Neural progenitor cell (in vitro differentiated cells): ENCODE data around the gene TAF8. TPM values are rescaled to one million over a fixed set of nuclear protein-coding genes. Genes with fewer than 3 reads are reported as not detected.

ENCODE experiments used
- DNase-seq: peaks from one replicate; pipeline ENCODE4 v3.0.0-alpha.2; 2016; ENCODE audit warnings: low spot score
- H2AFZ ChIP-seq: fragments of 200-600 bp; sonication (generic); replicated peaks from 2 replicates; pipeline ENCODE4 v1.6.1; 2016; ENCODE audit warnings: antibody characterized with exemption
- H3F3A ChIP-seq: fragments of 200-600 bp; sonication (generic); 2 replicates; pipeline ENCODE4 v1.6.1; 2016; ENCODE audit warnings: antibody characterized with exemption, low read depth
- H3K27ac ChIP-seq: fragments of 200-600 bp; sonication (generic); 2 replicates; pipeline ENCODE4 v1.5.1; 2016; ENCODE audit warnings: mild to moderate bottlenecking
- H3K27me3 ChIP-seq: fragments of 200-600 bp; sonication (generic); 2 replicates; pipeline ENCODE4 v1.6.1; 2016; ENCODE audit warnings: mild to moderate bottlenecking, moderate library complexity
- H3K36me3 ChIP-seq: fragments of 200-600 bp; sonication (generic); 2 replicates; pipeline ENCODE4 v1.5.1; 2016
- H3K4me1 ChIP-seq: fragments of 200-600 bp; sonication (generic); 2 replicates; pipeline ENCODE4 v1.6.1; 2016; ENCODE audit warnings: mixed run types
- H3K4me2 ChIP-seq: fragments of 200-600 bp; sonication (generic); 2 replicates; pipeline ENCODE4 v1.6.1; 2016
- H3K4me3 ChIP-seq: fragments of 200-600 bp; sonication (generic); 2 replicates; pipeline ENCODE4 v1.5.1; 2016
- H3K79me2 ChIP-seq: fragments of 200-600 bp; sonication (generic); 2 replicates; pipeline ENCODE4 v1.6.1; 2016; ENCODE audit warnings: low read depth
- H3K9ac ChIP-seq: fragments of 200-600 bp; sonication (generic); 2 replicates; pipeline ENCODE4 v1.6.1; 2016
- H3K9me3 ChIP-seq: fragments of 200-600 bp; sonication (generic); 2 replicates; pipeline ENCODE4 v1.5.1; 2016; ENCODE audit warnings: low read depth
- H4K20me1 ChIP-seq: fragments of 200-600 bp; sonication (generic); 2 replicates; pipeline ENCODE4 v1.6.1; 2016; ENCODE audit warnings: low read depth
- H3K27ac Mint-ChIP-seq: 3 replicates; pipeline ENCODE4 v1.8.0; 2021; ENCODE audit warnings: mixed read lengths
- H3K27me3 Mint-ChIP-seq: 2 replicates; pipeline ENCODE4 v1.8.0; 2022; ENCODE audit warnings: low read depth, mild to moderate bottlenecking, inconsistent platforms, moderate library complexity, mixed read lengths; ENCODE audit not compliant: insufficient read depth
- H3K36me3 Mint-ChIP-seq: 3 replicates; pipeline ENCODE4 v1.8.0; 2021; ENCODE audit warnings: mixed read lengths
- H3K4me1 Mint-ChIP-seq: 3 replicates; pipeline ENCODE4 v1.8.0; 2021; ENCODE audit warnings: mixed read lengths
- H3K4me3 Mint-ChIP-seq: 3 replicates; pipeline ENCODE4 v1.8.0; 2021; ENCODE audit warnings: mild to moderate bottlenecking, moderate library complexity, mixed read lengths
- H3K9me3 Mint-ChIP-seq: 3 replicates; pipeline ENCODE4 v1.8.0; 2020; ENCODE audit warnings: mixed read lengths
- CTCF ChIP-seq: fragments of 200-600 bp; sonication (generic); IDR thresholded peaks from 2 replicates; pipeline ENCODE4 v1.5.1; 2017; ENCODE audit warnings: antibody characterized with exemption, mild to moderate bottlenecking
- EZH2 ChIP-seq: fragments of 200-600 bp; sonication (generic); IDR thresholded peaks from 2 replicates; pipeline ENCODE4 v1.6.1; 2017; ENCODE audit warnings: antibody characterized with exemption, mild to moderate bottlenecking, moderate library complexity
- EZH2phosphoT487 ChIP-seq: fragments of 200-600 bp; sonication (generic); IDR thresholded peaks from 2 replicates; pipeline ENCODE4 v1.6.1; 2017; ENCODE audit warnings: antibody characterized with exemption
- total RNA-seq: library from RNA; depleted of rRNA; stranded (reverse); fragments of >200 nt; gene quantifications from 2 replicates; pipeline ENCODE4 v1.2.3, GENCODE V29; 2015; ENCODE audit warnings: low replicate concordance

TAF8 gene
- total RNA-seq, 1 donor from 2014 or later = 38.0 TPM

GRCh38 chr6:42025066-42025844, 25.1 kb upstream of the TAF8 start:
- no peak overlapping the region for H3K4me3 ChIP-seq
- no peaks in the 10 kb centered on the region for H3K4me1 ChIP-seq
- Mint-ChIP-seq H3K4me1 (no peaks in the 10 kb centered on the region), H3K27ac (no peak overlapping the region), H3K9me3 (no peaks in the 10 kb centered on the region), H3K4me3 (no peak overlapping the region), H3K27me3 (peaks cover 2% of the 10 kb centered on the region), H3K36me3 (no peaks in the 10 kb centered on the region)
- H3K27me3 ChIP-seq = no peaks in the 10 kb centered on the region
- H3K9ac ChIP-seq = no peak overlapping the region
- no peak overlapping the region for H2AFZ ChIP-seq
- no peaks in the 10 kb centered on the region for H3K79me2 ChIP-seq
- no peaks in the 10 kb centered on the region for H3K36me3 ChIP-seq
- TF ChIP-seq CTCF = no peak
- no peak for TF ChIP-seq EZH2
- TF ChIP-seq EZH2phosphoT487 = no peak
- no peaks in the 10 kb centered on the region for H3F3A ChIP-seq
- no peak for DNase-seq
- no peak overlapping the region for H3K27ac ChIP-seq
- H3K4me2 ChIP-seq = no peak overlapping the region
- H4K20me1 ChIP-seq = no peaks in the 10 kb centered on the region
- H3K9me3 ChIP-seq = no peaks in the 10 kb centered on the region

GRCh38 chr6:42025845-42026243, 24.5 kb upstream of the TAF8 start:
- H3K27me3 ChIP-seq = no peaks in the 10 kb centered on the region
- no peak overlapping the region for H3K9ac ChIP-seq
- no peak overlapping the region for H3K4me2 ChIP-seq
- no peak overlapping the region for H3K4me3 ChIP-seq
- TF ChIP-seq CTCF (no peak), EZH2 (no peak), EZH2phosphoT487 (no peak)
- no peak for DNase-seq
- H4K20me1 ChIP-seq = no peaks in the 10 kb centered on the region
- H3K9me3 Mint-ChIP-seq = no peaks in the 10 kb centered on the region
- no peak overlapping the region for H3K27ac ChIP-seq
- no peaks in the 10 kb centered on the region for H3K79me2 ChIP-seq
- no peaks in the 10 kb centered on the region for H3K36me3 Mint-ChIP-seq
- H3K9me3 ChIP-seq = no peaks in the 10 kb centered on the region
- H2AFZ ChIP-seq = no peak overlapping the region
- no peak overlapping the region for H3K4me3 Mint-ChIP-seq
- H3K27me3 Mint-ChIP-seq = peaks cover 2% of the 10 kb centered on the region
- H3K4me1 Mint-ChIP-seq = peaks cover 1% of the 10 kb centered on the region
- H3F3A ChIP-seq = no peaks in the 10 kb centered on the region
- peaks cover 3% of the 10 kb centered on the region for H3K4me1 ChIP-seq
- H3K36me3 ChIP-seq = no peaks in the 10 kb centered on the region
- no peak overlapping the region for H3K27ac Mint-ChIP-seq

- no peaks in the 10 kb centered on the region for H3K36me3 ChIP-seq
- no peaks in the 10 kb centered on the region for H3K36me3 Mint-ChIP-seq
- H3K9ac ChIP-seq = no peak overlapping the region
- H3K4me1 ChIP-seq = peaks cover 9% of the 10 kb centered on the region
- H2AFZ ChIP-seq = no peak overlapping the region
- H3K27ac Mint-ChIP-seq = no peak overlapping the region
- H3K4me3 ChIP-seq = no peak overlapping the region
- H4K20me1 ChIP-seq = no peaks in the 10 kb centered on the region
- H3K27ac ChIP-seq = no peak overlapping the region
- H3K4me3 Mint-ChIP-seq = no peak overlapping the region
- H3K4me1 Mint-ChIP-seq = peaks cover 7% of the 10 kb centered on the region
- no peaks in the 10 kb centered on the region for H3K9me3 ChIP-seq
- no peak overlapping the region for H3K4me2 ChIP-seq
- DNase-seq = no peak
- peaks cover 2% of the 10 kb centered on the region for H3K27me3 Mint-ChIP-seq
- no peaks in the 10 kb centered on the region for H3K9me3 Mint-ChIP-seq
- no peaks in the 10 kb centered on the region for H3K27me3 ChIP-seq
- TF ChIP-seq EZH2 = no peak
- TF ChIP-seq EZH2phosphoT487 = no peak
- no peak for TF ChIP-seq CTCF
- H3K79me2 ChIP-seq = no peaks in the 10 kb centered on the region
- H3F3A ChIP-seq = no peaks in the 10 kb centered on the region
Measured at GRCh38 chr6:42026540-42026939, 23.8 kb upstream of the TAF8 start.
